HFFc6 (cell line): ENCODE data around the gene SCUBE1. TPM values are rescaled to one million over a fixed set of nuclear protein-coding genes. Genes with fewer than 3 reads are reported as not detected.

ENCODE experiments used
- DNase-seq: peaks from one replicate; pipeline ENCODE4 v3.0.0-alpha.2; 2018
- H3K27ac Mint-ChIP-seq: 2 replicates; pipeline ENCODE4 v1.8.0; 2020; ENCODE audit warnings: mild to moderate bottlenecking, mixed read lengths
- H3K27me3 Mint-ChIP-seq: 2 replicates; pipeline ENCODE4 v1.8.0; 2021; ENCODE audit warnings: mild to moderate bottlenecking, moderate library complexity, mixed read lengths; ENCODE audit not compliant: insufficient read depth
- H3K36me3 Mint-ChIP-seq: 2 replicates; pipeline ENCODE4 v1.8.0; 2021; ENCODE audit warnings: low read depth, mixed read lengths
- H3K4me1 Mint-ChIP-seq: 2 replicates; pipeline ENCODE4 v1.8.0; 2020; ENCODE audit warnings: low read depth, mixed read lengths
- H3K4me3 Mint-ChIP-seq: 2 replicates; pipeline ENCODE4 v1.8.0; 2020; ENCODE audit warnings: mild to moderate bottlenecking, moderate library complexity, mixed read lengths
- H3K9me3 Mint-ChIP-seq: 2 replicates; pipeline ENCODE4 v1.8.0; 2020; ENCODE audit warnings: mild to moderate bottlenecking, mixed read lengths
- CTCF ChIP-seq: fragments of 200-600 bp; sonication (generic); IDR thresholded peaks from 2 replicates; pipeline ENCODE4 v1.5.0; 2021; ENCODE audit warnings: antibody characterized with exemption, mild to moderate bottlenecking
- total RNA-seq, 6 experiments: library from RNA; stranded (reverse); fragmentation: NEBNext Ultra II Directional; extraction: Animal tissue kit (Norgen Biotek cat#: 25700); gene quantifications; 2 replicates in 1 of 6; 3 replicates in 5 of 6; pipeline ENCODE4 v1.2.3, GENCODE V29; 2021

The SCUBE1 gene
- total RNA-seq, 6 experiments from 2014 or later = not detected

- no peak for DNase-seq
- no peaks in the 10 kb centered on the region for H3K36me3 Mint-ChIP-seq
- H3K27me3 Mint-ChIP-seq = peaks cover 76% of the 10 kb centered on the region
- H3K4me1 Mint-ChIP-seq = no peaks in the 10 kb centered on the region
- H3K9me3 Mint-ChIP-seq = no peaks in the 10 kb centered on the region
- H3K27ac Mint-ChIP-seq = no peak overlapping the region
- no peak overlapping the region for H3K4me3 Mint-ChIP-seq
- no peak for TF ChIP-seq CTCF
These were observed 42.1 kb downstream of the SCUBE1 start for GRCh38 chr22:43300891-43301676.

GRCh38 chr22:43299736-43300135 lies 43.4 kb downstream of the SCUBE1 start:
- no peak overlapping the region for H3K27ac Mint-ChIP-seq

GRCh38 chr22:43298062-43298801 lies 44.9 kb downstream of the SCUBE1 start:
- TF ChIP-seq CTCF = no peak
- Mint-ChIP-seq H3K27me3 (peaks cover 83% of the 10 kb centered on the region), H3K9me3 (no peaks in the 10 kb centered on the region), H3K36me3 (no peaks in the 10 kb centered on the region), H3K27ac (no peak overlapping the region), H3K4me3 (no peak overlapping the region), H3K4me1 (no peaks in the 10 kb centered on the region)
- no peak for DNase-seq

More at GRCh38 chr22:43299736-43300135, 43.4 kb downstream of the SCUBE1 start:
- peaks cover 85% of the 10 kb centered on the region for H3K27me3 Mint-ChIP-seq
- H3K36me3 Mint-ChIP-seq = no peaks in the 10 kb centered on the region
- no peak for DNase-seq
- H3K4me1 Mint-ChIP-seq = no peaks in the 10 kb centered on the region
- H3K4me3 Mint-ChIP-seq = no peak overlapping the region
- no peaks in the 10 kb centered on the region for H3K9me3 Mint-ChIP-seq
- TF ChIP-seq CTCF = no peak

GRCh38 chr22:43297270-43298061 lies 45.7 kb downstream of the SCUBE1 start:
- H3K27me3 Mint-ChIP-seq = peaks cover 86% of the 10 kb centered on the region
- no peak overlapping the region for H3K4me3 Mint-ChIP-seq
- no peak for DNase-seq
- H3K27ac Mint-ChIP-seq = no peak overlapping the region
- no peaks in the 10 kb centered on the region for H3K36me3 Mint-ChIP-seq
- no peaks in the 10 kb centered on the region for H3K4me1 Mint-ChIP-seq
- no peak for TF ChIP-seq CTCF
- H3K9me3 Mint-ChIP-seq = no peaks in the 10 kb centered on the region

GRCh38 chr22:43296276-43296902 lies 46.8 kb downstream of the SCUBE1 start:
- H3K27ac Mint-ChIP-seq = no peak overlapping the region
- H3K36me3 Mint-ChIP-seq = no peaks in the 10 kb centered on the region
- no peak for DNase-seq
- no peak for TF ChIP-seq CTCF
- peaks cover 80% of the 10 kb centered on the region for H3K27me3 Mint-ChIP-seq
- H3K9me3 Mint-ChIP-seq = no peaks in the 10 kb centered on the region
- H3K4me1 Mint-ChIP-seq = no peaks in the 10 kb centered on the region
- H3K4me3 Mint-ChIP-seq = no peak overlapping the region
